K562 (cell line): ENCODE measurements around the gene TARM1. TPM values are rescaled to one million over a fixed set of nuclear protein-coding genes. Genes with fewer than 3 reads are reported as not detected.
A peak's percentile ranks its signal among the peaks of the same experiment; 100 is the strongest.

ENCODE experiments used
- CEBPG ChIP-seq, 3 experiments: fragments of 200-800 bp in 1 of 3; sonication (Bioruptor generic) in 1 of 3; sonication (generic) in 1 of 3; formaldehyde crosslinking in 1 of 3; IDR thresholded peaks in 2 of 3; conservative IDR thresholded peaks in 1 of 3; 2 replicates each; pipeline versions ENCODE4 v1.6.1 to v1.8.0; 2016 to 2022; ENCODE audit warnings: missing compliant biosample characterization in 2 of 3, missing genetic modification characterization in 2 of 3, mild to moderate bottlenecking in 1 of 3, missing genetic modification reagents in 1 of 3
- CTBP1 ChIP-seq: fragments of 450-650 bp; IDR thresholded peaks from 2 replicates; pipeline ENCODE4 v1.6.1; 2016; ENCODE audit warnings: borderline replicate concordance
- EZH2 ChIP-seq: IDR thresholded peaks from 2 replicates; pipeline ENCODE4 v1.6.1; 2012; ENCODE audit warnings: low read depth, mild to moderate bottlenecking, inconsistent platforms, low read length, borderline replicate concordance
- HDAC6 ChIP-seq: IDR thresholded peaks from 2 replicates; pipeline ENCODE4 v1.6.1; 2012; ENCODE audit warnings: low read depth, mild to moderate bottlenecking, control low read depth, inconsistent platforms, low read length, moderate library complexity
- KAT7 ChIP-seq: sonication (generic); formaldehyde crosslinking; IDR thresholded peaks from 2 replicates; pipeline ENCODE4 v1.8.0; 2022; ENCODE audit warnings: missing genetic modification reagents, mild to moderate bottlenecking, borderline replicate concordance
- MCM2 ChIP-seq: fragments of 450-650 bp; IDR thresholded peaks from 2 replicates; pipeline ENCODE4 v1.6.1; 2017; ENCODE audit warnings: low read depth, mild to moderate bottlenecking
- PHB2 ChIP-seq: fragments of 450-650 bp; IDR thresholded peaks from 2 replicates; pipeline ENCODE4 v1.6.1; 2017; ENCODE audit warnings: low read depth
- PRPF4 ChIP-seq: fragments of 200-400 bp; formaldehyde crosslinking; IDR thresholded peaks from one replicate; pipeline ENCODE4 v1.6.1; 2017; ENCODE audit warnings: low read length, low read depth, mild to moderate bottlenecking; ENCODE audit not compliant: insufficient read depth, poor library complexity, severe bottlenecking
- PTBP1 ChIP-seq: fragments of 200-400 bp; formaldehyde crosslinking; IDR thresholded peaks from 2 replicates; pipeline ENCODE4 v1.6.1; 2017; ENCODE audit warnings: low read depth, low read length
- SAFB ChIP-seq: fragments of 200-400 bp; formaldehyde crosslinking; IDR thresholded peaks from 2 replicates; pipeline ENCODE4 v1.6.1; 2017; ENCODE audit warnings: low read depth, low read length, borderline replicate concordance
- SMARCA5 ChIP-seq: fragments of 450-650 bp; IDR thresholded peaks from 2 replicates; pipeline ENCODE4 v1.6.1; 2016
- SMARCB1 ChIP-seq: IDR thresholded peaks from 2 replicates; pipeline ENCODE4 v1.6.1; 2011; ENCODE audit warnings: improper control_type of control experiment, low read depth; ENCODE audit not compliant: insufficient read length
- ZNF12 ChIP-seq: sonication (generic); formaldehyde crosslinking; IDR thresholded peaks from 2 replicates; pipeline ENCODE4 v1.4.0; 2020; ENCODE audit warnings: mild to moderate bottlenecking, missing genetic modification reagents
- polyA plus RNA-seq, 8 experiments: library from polyadenylated mRNA; depleted of rRNA in 4 of 8; stranded (reverse) in 5 of 8; unstranded in 3 of 8; fragments of >200 nt; fragmentation: Nextera tagmentation in 2 of 8; fragmentation: Illumina TruSeq in 1 of 8; extraction: Ambion mirVana in 2 of 8; extraction: Trizol in 1 of 8; gene quantifications; 2 replicates each; pipeline versions ENCODE4 v1.2.1 to v1.2.3, GENCODE V29; 2011 to 2014; ENCODE audit warnings: inconsistent platforms in 1 of 8, missing spikeins in 1 of 8
- total RNA-seq, 7 experiments: library from RNA; depleted of rRNA in 6 of 7; stranded (reverse); fragments of >200 nt in 6 of 7; fragmentation: Illumina TruSeq in 2 of 7; extraction: Trizol in 2 of 7; gene quantifications; 2 replicates each; pipeline versions ENCODE4 v1.2.1 to v1.2.3, GENCODE V29; 2011 to 2021; ENCODE audit warnings: low replicate concordance in 1 of 7
- TF ChIP-seq, protein P1 (sequence below): conservative IDR thresholded peaks from 2 replicates; pipeline ENCODE4 v1.6.1; 2011; ENCODE audit warnings: low read depth, mild to moderate bottlenecking, low read length; ENCODE audit not compliant: control insufficient read depth
- TF ChIP-seq, protein P2 (sequence below), 3 experiments: IDR thresholded peaks in 2 of 3; conservative IDR thresholded peaks in 1 of 3; 2 replicates each; pipeline ENCODE4 v1.5.1; 2011 to 2012; ENCODE audit warnings: low read length in 3 of 3, mild to moderate bottlenecking in 3 of 3, control low read depth in 2 of 3, improper control_type of control experiment in 1 of 3, inconsistent platforms in 1 of 3, low read depth in 1 of 3, mixed read lengths in 1 of 3, moderate library complexity in 1 of 3; ENCODE audit not compliant: insufficient read depth in 2 of 3
- TF ChIP-seq, protein P3 (sequence below): fragments of 450-650 bp; formaldehyde crosslinking; IDR thresholded peaks from 2 replicates; pipeline ENCODE4 v1.4.0; 2020; ENCODE audit warnings: mild to moderate bottlenecking
- TF ChIP-seq, protein P4 (sequence below): fragments of 450-650 bp; IDR thresholded peaks from 2 replicates; pipeline ENCODE4 v1.6.1; 2017; ENCODE audit warnings: antibody characterized with exemption

TARM1 gene
- total and polyA plus RNA-seq, 9 of the 15 experiments (the other 6 are each of a cell fraction or from before 2014, with no cell fraction given): not detected

DNA sequence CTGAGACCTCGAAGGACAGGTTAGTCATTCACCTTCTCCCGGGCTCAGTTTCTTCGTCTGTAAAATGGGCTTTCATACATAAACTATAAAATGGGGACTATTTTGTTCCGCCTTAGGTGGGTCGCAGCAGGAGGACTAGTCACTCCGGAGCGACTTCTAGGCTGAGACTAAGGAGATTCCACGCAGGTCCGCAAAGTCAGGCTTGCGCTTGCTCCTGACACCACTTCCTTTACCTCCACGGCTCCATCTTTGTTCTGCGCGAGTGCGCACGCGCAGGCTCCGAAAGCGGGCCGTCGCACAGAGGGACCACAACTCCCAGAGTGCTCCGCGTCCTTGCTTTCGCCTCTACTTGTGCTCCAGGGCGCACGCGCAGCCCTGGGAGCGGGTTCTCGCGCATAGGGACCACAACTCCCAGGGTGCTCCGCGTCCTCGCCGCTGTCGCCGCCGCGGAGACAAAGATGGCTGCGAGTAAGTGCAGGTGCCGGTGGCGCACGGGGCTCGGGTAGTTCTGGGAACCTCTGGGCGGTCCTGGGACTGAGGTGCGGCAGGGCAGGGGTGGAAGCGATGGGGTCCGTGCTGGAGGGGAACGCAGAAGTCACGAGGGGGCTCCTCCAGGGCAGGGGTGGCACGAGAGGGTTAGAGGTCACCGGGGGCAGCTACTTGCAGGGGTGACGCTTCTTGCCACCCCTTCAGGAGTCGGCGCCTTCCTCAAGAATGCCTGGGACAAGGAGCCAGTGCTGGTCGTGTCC, 21.4 kb upstream of the TARM1 start, which contains the start of gene NDUFA3 (continued):
- TF ChIP-seq, protein P1, sequence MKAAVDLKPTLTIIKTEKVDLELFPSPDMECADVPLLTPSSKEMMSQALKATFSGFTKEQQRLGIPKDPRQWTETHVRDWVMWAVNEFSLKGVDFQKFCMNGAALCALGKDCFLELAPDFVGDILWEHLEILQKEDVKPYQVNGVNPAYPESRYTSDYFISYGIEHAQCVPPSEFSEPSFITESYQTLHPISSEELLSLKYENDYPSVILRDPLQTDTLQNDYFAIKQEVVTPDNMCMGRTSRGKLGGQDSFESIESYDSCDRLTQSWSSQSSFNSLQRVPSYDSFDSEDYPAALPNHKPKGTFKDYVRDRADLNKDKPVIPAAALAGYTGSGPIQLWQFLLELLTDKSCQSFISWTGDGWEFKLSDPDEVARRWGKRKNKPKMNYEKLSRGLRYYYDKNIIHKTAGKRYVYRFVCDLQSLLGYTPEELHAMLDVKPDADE: peak; percentile 98
- TF ChIP-seq PRPF4 (no peak), SAFB (no peak), CEBPG (CRISPR knock-in tag; IDR thresholded peaks at IDR 0.05) (no peak), CEBPG (tag; conservative IDR thresholded peaks at IDR 0.05 in 1 of 2, IDR thresholded peaks at IDR 0.05 in 1 of 2) (no peak), CTBP1 (no peak; the same call in 1 of the 2 replicates), ZNF12 (CRISPR knock-in tag) (no peak), SMARCA5 (no peak; the same call in 1 of the 2 replicates), MCM2 (no peak), HDAC6 (no peak), SMARCB1 (no peak), PTBP1 (peak; percentile 92), KAT7 (CRISPR knock-in tag) (no peak), PHB2 (no peak), EZH2 (no peak)
- TF ChIP-seq, protein P2, sequence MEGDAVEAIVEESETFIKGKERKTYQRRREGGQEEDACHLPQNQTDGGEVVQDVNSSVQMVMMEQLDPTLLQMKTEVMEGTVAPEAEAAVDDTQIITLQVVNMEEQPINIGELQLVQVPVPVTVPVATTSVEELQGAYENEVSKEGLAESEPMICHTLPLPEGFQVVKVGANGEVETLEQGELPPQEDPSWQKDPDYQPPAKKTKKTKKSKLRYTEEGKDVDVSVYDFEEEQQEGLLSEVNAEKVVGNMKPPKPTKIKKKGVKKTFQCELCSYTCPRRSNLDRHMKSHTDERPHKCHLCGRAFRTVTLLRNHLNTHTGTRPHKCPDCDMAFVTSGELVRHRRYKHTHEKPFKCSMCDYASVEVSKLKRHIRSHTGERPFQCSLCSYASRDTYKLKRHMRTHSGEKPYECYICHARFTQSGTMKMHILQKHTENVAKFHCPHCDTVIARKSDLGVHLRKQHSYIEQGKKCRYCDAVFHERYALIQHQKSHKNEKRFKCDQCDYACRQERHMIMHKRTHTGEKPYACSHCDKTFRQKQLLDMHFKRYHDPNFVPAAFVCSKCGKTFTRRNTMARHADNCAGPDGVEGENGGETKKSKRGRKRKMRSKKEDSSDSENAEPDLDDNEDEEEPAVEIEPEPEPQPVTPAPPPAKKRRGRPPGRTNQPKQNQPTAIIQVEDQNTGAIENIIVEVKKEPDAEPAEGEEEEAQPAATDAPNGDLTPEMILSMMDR (IDR thresholded peaks at IDR 0.05 in 2 of 3, conservative IDR thresholded peaks at IDR 0.05 in 1 of 3; ENCODE audit: insufficient read depth in 2 of 3, low read depth in 1 of 3, low read length in 3 of 3): peak in 1 of 3 experiments; percentile 9; a peak in 1 of 6 replicates
- TF ChIP-seq, protein P3, sequence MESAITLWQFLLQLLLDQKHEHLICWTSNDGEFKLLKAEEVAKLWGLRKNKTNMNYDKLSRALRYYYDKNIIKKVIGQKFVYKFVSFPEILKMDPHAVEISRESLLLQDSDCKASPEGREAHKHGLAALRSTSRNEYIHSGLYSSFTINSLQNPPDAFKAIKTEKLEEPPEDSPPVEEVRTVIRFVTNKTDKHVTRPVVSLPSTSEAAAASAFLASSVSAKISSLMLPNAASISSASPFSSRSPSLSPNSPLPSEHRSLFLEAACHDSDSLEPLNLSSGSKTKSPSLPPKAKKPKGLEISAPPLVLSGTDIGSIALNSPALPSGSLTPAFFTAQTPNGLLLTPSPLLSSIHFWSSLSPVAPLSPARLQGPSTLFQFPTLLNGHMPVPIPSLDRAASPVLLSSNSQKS: no peak
- TF ChIP-seq, protein P4, sequence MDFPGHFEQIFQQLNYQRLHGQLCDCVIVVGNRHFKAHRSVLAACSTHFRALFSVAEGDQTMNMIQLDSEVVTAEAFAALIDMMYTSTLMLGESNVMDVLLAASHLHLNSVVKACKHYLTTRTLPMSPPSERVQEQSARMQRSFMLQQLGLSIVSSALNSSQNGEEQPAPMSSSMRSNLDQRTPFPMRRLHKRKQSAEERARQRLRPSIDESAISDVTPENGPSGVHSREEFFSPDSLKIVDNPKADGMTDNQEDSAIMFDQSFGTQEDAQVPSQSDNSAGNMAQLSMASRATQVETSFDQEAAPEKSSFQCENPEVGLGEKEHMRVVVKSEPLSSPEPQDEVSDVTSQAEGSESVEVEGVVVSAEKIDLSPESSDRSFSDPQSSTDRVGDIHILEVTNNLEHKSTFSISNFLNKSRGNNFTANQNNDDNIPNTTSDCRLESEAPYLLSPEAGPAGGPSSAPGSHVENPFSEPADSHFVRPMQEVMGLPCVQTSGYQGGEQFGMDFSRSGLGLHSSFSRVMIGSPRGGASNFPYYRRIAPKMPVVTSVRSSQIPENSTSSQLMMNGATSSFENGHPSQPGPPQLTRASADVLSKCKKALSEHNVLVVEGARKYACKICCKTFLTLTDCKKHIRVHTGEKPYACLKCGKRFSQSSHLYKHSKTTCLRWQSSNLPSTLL: no peak
